C4-2B (cell line): ENCODE results near the gene LPP.

Source experiments
- ZFX ChIP-seq: fragments of 450-650 bp; IDR thresholded peaks from 2 replicates; pipeline ENCODE4 v1.6.1; 2017
- TF ChIP-seq, protein P1 (sequence below): fragments of 450-650 bp; conservative IDR thresholded peaks from 2 replicates; pipeline ENCODE4 v1.5.1; 2017; ENCODE audit warnings: mild to moderate bottlenecking

DNA sequence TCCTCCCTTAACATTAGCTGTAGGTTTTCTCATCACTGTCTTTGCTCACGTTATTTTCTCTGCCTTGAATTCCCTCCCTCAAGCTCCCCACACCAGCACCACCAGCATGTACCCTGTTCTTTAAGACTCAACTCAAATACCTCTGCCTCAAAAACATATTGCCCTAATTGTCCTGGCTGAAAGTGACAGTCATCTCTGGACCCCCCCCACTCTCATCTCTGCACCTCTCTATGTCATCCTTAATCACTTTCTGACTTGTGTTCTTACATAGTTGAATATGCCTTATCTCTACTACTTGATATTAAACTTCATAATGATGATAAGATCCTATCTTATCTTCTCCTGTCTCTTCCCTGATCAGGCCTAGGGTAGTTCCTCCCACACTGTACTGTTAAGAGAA lies 672.6 kb downstream of the LPP start:
- TF ChIP-seq, protein P1, sequence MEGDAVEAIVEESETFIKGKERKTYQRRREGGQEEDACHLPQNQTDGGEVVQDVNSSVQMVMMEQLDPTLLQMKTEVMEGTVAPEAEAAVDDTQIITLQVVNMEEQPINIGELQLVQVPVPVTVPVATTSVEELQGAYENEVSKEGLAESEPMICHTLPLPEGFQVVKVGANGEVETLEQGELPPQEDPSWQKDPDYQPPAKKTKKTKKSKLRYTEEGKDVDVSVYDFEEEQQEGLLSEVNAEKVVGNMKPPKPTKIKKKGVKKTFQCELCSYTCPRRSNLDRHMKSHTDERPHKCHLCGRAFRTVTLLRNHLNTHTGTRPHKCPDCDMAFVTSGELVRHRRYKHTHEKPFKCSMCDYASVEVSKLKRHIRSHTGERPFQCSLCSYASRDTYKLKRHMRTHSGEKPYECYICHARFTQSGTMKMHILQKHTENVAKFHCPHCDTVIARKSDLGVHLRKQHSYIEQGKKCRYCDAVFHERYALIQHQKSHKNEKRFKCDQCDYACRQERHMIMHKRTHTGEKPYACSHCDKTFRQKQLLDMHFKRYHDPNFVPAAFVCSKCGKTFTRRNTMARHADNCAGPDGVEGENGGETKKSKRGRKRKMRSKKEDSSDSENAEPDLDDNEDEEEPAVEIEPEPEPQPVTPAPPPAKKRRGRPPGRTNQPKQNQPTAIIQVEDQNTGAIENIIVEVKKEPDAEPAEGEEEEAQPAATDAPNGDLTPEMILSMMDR = no peak
- no peak for TF ChIP-seq ZFX
